Stimulated activated naive CD4-positive, alpha-beta T cell treated with Interleukin-2 at 50 U/mL for 16 hours (primary cell): ENCODE data around the gene ZNF800.

ENCODE experiments used
- DNase-seq: peaks from one replicate; lab custom pipeline; 2025; lab: John Stamatoyannopoulos, UW

Gene ZNF800

DNA sequence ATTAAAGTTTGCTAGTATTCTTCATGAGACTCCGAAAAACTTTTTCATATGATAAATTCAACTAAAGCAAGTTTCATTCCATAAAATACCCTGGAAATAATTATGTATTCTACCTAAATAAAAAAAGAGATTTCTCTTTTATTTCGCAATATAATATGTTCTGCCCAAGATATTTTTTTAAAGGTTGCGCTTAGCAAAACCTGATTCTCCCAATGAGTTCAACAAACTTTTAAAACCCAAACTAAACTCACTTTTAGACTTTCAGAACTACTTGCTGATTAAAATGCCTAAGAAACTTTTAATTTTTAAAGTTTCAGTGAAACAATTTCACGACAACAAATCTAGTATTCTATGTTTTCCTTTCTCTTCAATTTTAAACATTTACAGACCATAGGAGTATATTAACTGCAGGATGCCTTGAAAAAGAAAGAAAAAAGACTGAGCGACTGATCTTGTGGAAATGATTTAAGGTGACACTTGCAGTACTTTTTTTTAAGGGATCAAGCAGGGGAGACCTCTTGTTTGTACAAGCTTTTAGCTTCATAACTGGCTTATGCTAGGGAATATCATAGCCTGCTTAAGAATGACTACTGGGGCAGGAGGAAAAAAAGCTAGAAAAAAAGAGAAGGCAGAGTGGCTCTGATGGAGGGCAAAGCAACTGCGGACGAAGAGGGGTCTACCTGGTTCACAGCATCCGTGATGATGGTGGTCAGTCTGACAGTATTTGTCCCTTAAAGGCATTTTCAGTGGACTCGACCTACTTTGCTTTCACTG, 1.5 kb downstream of the ZNF800 start:
- no peak for DNase-seq

DNA sequence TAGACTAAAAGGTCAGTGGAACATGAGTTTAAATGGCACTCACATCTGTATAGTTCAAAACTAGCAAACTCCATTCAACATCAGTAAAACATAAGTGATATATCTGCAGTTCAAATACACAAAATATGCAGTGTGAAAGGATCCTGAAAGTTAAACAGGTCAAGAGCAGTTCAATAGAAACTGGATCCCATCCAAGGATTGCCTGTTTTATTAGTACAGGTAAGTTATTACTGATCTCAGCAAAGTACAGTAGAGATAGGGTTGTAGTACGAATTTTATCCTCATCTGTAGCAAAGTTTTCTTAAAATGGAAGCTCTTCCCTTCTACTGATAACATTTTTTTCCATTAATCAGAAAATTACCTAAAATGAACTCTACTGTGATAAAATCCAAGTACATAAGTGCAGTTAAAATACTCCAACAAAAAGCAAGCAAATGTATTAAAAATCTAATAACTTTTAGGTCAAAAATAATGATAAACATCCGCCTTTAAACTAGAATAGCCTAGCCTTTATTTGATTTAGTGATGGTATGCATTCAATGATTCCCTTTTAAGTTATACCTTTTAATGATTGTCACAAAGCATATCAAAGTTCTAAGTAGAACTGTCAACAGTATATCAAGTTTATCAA, 2.2 kb downstream of the ZNF800 start:
- no peak for DNase-seq

DNA sequence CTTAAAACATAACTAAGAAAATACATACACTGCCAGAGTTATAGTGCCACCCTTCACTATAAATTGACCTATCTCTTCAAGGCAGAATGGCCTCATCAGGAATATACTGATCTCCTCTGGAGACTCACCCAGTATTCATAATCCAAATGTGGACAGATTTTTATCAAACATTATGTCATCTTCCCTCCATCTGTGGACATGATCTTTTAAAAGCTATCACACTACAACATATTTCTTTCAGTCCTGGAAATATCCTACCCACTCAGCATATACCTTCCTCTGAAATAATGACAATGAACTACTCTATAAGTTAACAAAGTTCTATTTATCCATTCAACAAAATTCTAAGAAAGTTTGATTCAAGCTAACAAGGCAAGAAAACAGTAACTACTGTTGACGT, 3.2 kb downstream of the ZNF800 start:
- no peak for DNase-seq

DNA sequence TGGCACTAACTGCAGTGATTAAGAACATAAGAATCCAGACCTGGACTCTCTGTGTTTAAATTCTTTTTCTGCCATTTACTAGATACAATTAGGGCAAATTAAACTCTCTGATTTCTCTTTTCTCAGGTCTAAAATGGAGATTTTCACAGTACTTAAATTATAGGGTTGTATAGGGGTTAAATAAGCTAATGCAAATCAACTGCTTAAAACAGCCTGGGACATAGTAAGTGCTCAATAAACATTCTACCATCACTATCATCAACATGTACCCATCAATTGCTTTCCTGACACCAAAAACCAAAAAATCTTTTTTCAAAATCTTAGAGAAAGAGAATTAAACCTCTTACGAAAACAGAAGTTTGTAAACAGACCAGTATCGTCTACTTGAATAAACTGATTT, 4.5 kb downstream of the ZNF800 start:
- no peak for DNase-seq

DNA sequence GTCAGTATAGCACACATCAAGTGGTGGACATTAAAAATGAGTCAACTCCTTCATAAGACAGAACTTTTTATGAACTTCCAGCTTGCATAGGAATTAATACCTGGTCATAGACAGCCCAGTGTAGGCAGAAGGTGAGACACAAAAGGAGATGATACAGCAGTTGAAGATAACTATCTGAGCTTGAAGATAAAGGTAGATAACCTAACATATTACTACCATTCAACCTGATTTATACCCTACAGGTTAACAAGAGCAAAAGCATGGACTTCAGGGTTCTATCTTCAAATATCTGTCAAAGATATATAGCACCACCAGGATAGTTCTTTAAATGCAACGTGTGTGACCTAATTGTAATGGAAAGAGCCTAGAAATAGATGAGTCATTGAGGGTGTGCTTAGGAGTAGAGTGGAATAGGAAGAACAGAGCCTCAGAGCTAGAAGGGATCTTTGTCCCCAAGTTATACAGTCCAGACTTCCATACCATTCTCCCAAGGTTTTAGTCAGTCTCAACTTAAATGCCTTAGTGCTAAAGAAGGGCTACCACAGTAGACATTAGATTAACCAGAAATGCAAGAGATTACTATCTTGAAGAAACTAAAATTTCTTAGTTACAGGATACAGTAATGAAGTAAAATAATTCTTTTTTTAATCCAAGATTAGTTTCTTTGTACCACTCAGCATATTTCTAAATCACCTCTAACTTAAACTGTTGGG, 9.2 kb downstream of the ZNF800 start:
- no peak for DNase-seq

DNA sequence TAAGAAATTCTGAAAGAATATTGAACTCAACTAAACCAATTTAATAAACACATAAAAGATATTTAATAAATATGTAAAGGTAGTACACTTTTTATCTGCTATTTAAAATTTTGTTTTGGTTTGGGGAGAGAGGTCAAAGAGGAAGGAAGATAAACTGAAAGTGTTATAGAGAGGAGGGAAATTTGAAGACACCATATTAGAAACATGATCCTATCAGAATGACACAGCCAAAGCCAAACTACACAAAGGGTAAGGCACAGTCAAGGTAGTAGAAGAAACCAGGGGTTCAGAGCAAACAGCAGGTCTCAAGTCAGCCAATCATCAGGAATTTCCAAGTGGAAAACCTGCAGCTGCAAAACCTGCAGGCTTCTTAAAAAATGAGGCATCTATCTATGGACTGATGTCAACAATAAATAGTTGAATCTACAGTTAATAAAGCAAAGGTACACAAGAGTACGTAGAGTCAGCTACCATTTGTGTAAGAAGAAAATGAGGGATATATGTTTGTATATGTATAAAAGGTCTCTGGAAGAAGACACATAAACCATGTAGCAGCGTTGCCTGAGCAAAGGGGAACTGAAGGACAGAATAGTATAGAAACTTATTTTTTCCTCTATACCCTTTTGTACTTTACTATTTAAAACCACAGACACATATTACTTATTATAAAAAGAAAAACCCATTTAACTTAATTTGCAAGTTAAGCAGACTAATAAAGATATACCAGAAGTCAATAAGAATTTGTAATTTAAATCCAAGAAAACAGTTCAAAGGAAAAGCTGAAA, 10.0 kb downstream of the ZNF800 start:
- no peak for DNase-seq

DNA sequence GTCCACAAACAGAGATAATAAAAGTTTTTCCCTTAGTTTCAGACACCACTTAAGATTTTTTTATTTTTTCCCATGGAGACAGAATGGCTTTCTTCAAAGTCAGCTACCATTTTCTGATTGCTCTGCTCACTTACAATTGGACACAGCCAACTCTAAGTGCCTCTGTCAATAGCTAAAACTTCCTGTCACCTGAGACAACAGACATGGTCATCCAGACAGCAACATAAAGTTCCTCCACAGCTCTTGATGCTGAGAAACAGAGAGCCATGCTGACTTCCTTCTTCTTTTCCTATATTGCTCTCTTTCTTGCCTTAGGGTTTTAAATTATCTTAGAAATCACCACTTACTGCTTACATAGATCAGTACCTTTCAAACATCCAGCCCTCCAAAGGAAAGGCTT, 12.0 kb downstream of the ZNF800 start:
- DNase-seq: no peak

DNA sequence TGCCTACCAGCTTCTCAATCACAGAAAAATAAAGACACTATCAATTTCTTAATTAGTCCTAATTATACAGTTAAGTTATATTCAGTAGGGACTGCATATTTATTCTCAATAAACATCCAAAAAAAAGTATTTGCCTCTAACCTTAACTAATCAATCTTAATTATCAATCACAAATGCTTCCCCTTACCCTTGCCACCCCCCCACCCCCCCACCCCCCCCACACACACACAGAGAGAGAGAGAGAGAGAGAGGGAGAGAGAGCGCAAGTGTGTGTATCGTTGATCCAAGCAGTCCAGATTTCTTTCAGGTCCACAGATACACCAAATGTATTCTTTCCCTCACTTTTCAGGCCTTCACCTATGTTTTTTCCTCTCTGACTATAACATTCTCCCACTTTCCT, 12.9 kb downstream of the ZNF800 start:
- no peak for DNase-seq

DNA sequence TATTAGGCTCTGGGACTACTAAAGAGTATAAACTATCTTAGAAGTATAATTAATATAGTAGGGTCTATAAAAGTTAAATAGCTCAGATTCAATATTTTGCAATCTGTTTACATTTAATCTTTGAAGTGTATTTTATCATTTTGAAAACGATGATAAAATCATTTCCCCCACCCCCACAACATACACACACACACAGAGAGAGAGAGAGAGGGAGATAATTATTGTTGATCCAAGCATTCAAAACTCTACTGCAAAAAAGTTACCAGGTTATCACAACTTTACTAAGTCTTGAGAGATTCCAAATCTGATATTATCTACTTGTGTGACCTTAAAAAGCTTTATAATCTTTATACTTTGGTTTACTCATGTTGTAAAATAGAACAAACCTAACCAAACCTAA, 14.0 kb downstream of the ZNF800 start:
- no peak for DNase-seq

DNA sequence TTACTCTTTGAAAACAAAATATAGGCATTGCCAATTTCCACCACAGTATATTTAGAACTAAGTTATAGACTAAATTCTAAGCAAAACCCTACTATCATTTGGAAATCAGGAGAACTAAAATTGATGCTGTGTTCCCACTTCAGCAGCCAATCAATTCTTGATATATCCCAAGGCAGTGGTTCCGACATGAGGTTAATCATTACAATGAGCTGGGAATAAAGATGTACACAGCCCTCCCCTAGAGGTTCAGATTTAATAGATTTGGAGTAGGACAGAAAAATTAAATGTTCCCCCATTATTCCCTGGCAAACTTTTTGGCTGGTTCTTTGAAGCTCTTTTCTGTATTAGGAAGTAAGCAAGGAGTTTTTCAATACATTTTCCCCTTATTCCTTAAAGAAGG, 15.1 kb downstream of the ZNF800 start:
- DNase-seq: no peak

DNA sequence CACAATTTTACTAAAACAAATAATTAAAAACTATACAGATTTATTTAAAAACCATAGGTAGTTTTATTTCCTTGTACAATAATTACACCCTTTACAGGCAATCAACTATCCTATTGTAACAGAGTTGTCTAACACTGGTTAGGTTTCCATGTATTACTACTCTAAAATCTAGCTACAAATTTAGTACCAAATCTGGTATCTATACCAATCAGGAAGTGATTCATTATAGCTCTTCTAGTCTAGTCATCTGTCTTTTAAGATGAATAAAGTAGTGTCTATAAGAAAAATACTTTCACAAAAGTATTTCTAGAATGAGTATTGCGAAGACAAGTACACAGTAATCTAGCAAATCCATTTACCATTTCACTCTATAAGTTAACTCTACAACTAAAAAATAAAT, 16.9 kb downstream of the ZNF800 start:
- DNase-seq: no peak

DNA sequence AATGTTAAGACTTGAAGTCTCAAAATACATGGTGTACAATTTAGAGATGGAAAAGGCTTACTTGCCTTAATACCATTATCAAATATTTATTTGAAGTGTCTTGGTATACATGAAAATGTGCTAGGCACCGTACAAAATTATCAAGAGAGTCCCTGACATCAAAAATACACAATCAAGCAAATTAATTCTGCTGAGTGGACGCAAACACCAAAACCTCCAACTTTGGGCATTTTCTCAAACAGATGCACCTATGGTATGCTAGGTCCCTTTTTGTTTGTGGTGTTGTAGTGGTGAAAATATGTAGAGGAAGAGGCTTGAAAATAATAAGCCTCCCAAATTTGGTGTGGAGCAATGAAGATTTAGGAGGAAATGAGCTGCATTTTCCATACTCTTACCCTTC, 24.8 kb downstream of the ZNF800 start:
- no peak for DNase-seq

DNA sequence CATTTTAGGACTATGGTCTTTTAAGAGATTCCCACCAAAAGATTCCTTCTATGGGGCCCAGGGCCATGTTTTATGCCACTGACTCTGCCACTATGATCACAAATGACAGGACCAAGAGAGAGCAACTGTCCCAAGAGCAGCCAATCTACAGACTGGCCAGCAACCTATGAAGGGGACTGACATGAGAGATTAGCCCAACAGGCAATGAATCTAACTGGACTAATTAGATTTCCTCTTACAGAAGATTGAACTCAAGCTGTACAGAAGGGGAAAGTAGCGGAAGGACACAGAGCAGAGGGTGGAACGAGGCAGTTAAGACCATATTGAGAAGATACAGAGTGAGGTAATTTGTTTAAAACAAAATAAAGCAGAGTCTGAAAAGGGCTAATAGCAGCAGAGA, 25.8 kb downstream of the ZNF800 start:
- no peak for DNase-seq

DNA sequence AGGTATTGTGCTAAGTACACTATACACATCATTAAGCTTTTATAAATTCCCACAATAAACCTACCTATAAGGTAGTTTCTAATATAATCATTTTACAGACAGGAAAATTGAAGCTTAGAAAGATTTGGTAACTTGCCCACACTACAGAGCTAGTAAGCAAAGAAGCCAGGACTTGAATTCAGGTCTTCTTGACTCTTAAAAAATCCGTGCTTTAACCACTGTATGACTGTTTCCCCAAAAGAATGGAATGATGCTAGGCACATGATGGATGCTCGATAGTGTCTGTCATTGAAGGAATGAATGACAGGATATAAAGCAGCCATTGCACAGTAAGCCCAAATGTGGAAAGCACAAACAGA, 26.6 kb downstream of the ZNF800 start:
- no peak for DNase-seq

DNA sequence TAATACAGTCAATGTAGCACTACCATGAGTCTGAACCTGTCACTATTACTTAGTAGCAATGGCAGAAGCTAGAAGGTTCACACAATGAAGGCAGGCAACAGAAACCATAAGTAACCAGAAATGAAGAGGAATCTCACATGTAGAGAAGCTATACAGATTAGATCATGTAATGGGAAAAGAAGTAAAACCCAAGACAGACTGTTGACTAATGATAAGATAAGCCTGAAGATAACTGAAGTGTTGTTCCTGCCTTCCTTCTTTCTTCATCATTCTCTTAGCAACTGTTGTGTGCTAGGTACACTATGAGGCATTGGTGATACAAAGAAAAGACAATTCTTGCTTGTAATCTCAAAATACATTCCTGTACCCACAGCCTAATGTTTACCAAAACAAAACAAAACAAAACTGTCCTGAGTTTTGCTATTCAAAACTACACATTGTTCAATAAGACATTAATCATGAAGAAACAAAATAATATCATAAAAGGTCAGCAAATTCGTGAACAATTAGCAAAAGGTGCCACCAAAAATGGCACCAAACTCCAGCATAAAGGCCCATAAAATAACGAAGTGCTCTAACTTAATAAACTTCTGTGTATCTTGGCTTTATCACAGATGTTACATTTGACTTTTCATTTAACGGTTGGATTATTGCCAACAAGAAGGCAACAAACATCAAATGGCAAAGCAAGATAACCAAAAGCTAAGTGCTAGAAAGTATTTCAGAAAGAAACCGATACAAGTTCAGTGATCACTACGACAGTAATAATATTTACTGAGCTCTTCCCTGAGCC, 27.1 kb downstream of the ZNF800 start:
- no peak for DNase-seq

DNA sequence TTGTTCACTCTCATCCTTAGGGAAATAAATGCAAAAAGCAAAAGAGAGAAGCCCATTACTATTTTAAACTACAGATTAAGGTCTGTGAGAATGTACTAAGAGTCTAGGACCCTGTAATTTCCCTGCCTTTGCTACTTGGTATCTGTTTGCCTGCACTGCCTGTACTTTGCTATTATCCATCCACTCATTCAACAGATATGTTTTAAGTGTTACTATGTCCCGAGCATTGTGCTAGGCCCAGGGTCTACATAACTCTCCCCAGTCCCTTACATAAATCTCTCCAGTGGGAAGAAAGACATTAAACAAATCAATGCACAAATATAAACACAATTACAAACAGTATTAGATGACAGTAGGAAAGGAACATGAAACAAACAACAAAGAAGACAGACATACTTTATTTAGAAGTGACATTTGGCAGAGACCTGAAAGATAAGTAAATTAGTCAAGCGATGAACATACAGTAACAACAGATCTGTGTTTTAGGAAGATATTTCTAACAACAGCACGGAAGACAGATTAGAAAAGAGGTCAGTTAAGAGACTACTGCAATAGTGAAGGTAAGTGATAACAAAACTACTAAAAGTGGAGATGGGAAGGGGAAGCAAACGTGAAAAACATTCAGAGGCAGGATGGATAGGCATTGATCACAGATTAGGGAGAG, 30.0 kb downstream of the ZNF800 start:
- DNase-seq: no peak

DNA sequence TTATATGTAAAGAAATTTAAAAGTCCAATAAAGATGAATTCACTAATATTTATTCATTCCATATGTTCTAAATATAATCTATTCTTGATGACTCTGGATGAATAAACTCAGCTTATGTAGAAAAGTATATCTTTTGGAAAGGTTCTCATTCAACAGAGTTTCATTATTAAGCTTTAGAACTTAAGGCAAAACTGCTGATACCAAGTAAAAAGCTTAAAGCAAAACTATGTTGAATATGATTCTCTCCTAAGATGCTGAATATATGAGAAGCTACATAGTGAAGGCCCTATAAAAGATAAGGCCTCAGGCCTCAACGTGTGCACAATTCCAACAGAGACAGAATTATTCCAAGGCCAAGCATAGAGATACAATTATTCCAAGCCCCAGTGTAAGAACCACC, 30.8 kb downstream of the ZNF800 start:
- no peak for DNase-seq

DNA sequence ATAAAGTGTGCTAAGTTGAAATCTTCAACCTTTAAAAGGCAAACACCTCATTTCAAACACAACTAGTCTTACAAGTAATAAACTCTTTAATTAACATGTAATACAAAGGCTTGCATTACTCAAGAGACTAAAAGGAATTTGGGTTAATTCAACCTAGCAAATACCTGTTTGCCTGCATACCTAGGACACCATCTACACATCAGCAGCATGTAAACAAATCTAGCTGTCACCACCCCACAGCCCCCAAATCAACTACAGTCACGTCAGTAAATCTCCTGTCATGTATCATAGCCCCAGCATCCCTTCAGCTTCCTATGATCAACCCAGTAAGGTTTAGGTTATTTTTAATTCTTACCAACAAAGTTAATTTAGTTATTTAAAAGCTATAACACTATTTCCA, 33.5 kb downstream of the ZNF800 start:
- no peak for DNase-seq

DNA sequence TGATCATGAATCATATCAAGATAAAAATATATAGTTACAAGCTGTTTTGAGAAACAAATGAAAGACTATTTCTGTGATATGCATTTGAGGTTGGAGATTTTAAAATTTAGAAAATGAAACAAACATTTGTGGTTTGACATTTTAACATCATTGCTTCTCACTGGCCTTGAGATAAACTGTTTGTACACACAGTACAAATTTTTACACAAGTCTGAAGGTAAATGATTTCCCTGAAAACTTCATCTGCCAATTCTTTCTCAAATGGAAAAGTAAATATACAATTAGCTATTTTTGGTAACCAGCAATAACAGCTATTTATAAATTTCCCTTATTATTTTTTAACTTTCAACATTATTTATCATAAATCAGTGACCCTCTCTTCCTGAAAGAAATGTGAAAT, 38.6 kb downstream of the ZNF800 start:
- no peak for DNase-seq

DNA sequence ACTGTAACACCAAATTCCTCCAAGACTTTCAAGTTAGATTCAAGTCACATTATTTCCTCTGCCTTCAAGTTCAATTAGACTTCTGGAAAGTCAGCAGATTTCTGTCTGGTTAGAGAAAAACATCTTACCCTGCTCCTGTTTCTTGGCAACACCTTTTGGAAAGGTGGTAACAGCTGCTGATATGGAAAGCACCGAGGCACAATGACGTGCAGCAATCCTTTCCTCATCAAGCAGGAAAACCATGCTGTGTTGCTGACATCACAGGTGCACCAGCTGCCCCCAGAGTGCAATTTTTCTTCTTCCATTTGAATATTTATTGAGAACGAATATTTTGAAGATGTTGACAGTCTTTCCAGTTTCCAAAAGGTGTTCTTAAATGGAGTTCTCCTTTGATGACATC, 41.9 kb downstream of the ZNF800 start:
- no peak for DNase-seq

DNA sequence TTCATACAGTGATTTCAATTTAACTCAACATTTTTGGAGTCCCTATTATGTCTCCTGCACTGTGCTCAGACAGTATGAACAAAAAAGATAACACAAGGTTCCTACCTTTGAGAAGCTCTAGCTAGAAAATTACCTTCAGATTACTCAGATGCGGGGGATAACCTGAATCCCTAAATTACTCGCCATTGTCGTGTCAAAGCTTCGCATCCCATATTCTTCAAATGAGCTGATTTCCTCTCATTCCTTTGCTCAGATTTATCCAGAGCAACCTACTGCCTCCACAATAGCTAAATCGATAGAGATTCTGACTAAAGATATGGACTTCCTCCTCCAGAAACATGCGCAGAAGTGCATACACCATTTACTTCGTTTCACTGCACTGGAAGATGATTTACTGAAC, 42.6 kb downstream of the ZNF800 start:
- DNase-seq: no peak
